Caco-2 (cell line): Measurements from ENCODE around the gene RAPGEF3. TPM values are rescaled to one million over a fixed set of nuclear protein-coding genes. Genes with fewer than 3 reads are reported as not detected.

Experiments
- BruUV-seq: library from RNA; stranded (reverse); fragments of 400-500 nt; replicated peaks from 2 replicates; lab custom pipeline; 2021; lab: Mats Ljungman, UMichigan
- CTCF ChIA-PET: fragments of 300-600 bp; sonication (Branson Sonifier 250); formaldehyde crosslinking; loops from one replicate; lab custom pipeline; 2022; ENCODE audit warnings: antibody characterized with exemption; lab: Charles Lee
- POLR2A ChIA-PET: fragments of 300-600 bp; sonication (Branson Sonifier 250); formaldehyde crosslinking; loops from one replicate; lab custom pipeline; 2022; ENCODE audit warnings: antibody characterized with exemption; lab: Charles Lee
- DNase-seq, 2 experiments: peaks; one replicate each; pipeline versions ENCODE4 v3.0.0 to v3.0.0-alpha.2; 2020 to 2022
- H3K27me3 ChIP-seq: replicated peaks from 2 replicates; pipeline ENCODE4 v1.6.0; 2011; ENCODE audit warnings: low read length; ENCODE audit not compliant: control insufficient read depth, insufficient read depth
- H3K36me3 ChIP-seq: 2 replicates; pipeline ENCODE4 v1.5.1; 2011; ENCODE audit warnings: low read length; ENCODE audit not compliant: control insufficient read depth, insufficient read depth
- H3K4me1 ChIP-seq: fragments of 250-450 bp; sonication (Bioruptor Pico); 2 replicates; pipeline ENCODE4 v1.5.1; 2020; ENCODE audit warnings: mild to moderate bottlenecking
- H3K4me3 ChIP-seq: 2 replicates; pipeline ENCODE4 v1.5.1; 2011; ENCODE audit warnings: low read depth, mild to moderate bottlenecking, control low read depth, low read length
- H3K9me3 ChIP-seq: fragments of 250-450 bp; sonication (Bioruptor Pico); 2 replicates; pipeline ENCODE4 v1.5.1; 2020; ENCODE audit warnings: mild to moderate bottlenecking, moderate library complexity
- H3K27ac Mint-ChIP-seq: one replicate; pipeline ENCODE4 v1.8.0; 2022; ENCODE audit warnings: mixed read lengths; ENCODE audit not compliant: unreplicated experiment
- H3K27me3 Mint-ChIP-seq: one replicate; pipeline ENCODE4 v1.8.0; 2022; ENCODE audit warnings: mixed read lengths; ENCODE audit not compliant: insufficient read depth, unreplicated experiment
- H3K36me3 Mint-ChIP-seq: one replicate; pipeline ENCODE4 v1.8.0; 2022; ENCODE audit warnings: mild to moderate bottlenecking, mixed read lengths; ENCODE audit not compliant: insufficient read depth, unreplicated experiment
- H3K4me1 Mint-ChIP-seq: one replicate; pipeline ENCODE4 v1.8.0; 2022; ENCODE audit warnings: low read depth, mixed read lengths; ENCODE audit not compliant: unreplicated experiment
- H3K4me3 Mint-ChIP-seq: one replicate; pipeline ENCODE4 v1.8.0; 2022; ENCODE audit warnings: mild to moderate bottlenecking, moderate library complexity, mixed read lengths; ENCODE audit not compliant: unreplicated experiment
- H3K9me3 Mint-ChIP-seq: one replicate; pipeline ENCODE4 v1.8.0; 2022; ENCODE audit warnings: mixed read lengths; ENCODE audit not compliant: unreplicated experiment
- CTCF ChIP-seq, 2 experiments: fragments of 200-600 bp in 1 of 2; IDR thresholded peaks; 1 replicate in 1 of 2; 2 replicates in 1 of 2; pipeline versions ENCODE4 v1.5.1 to v1.8.0; 2011 to 2022; ENCODE audit warnings: antibody characterized with exemption in 1 of 2, control low read depth in 1 of 2, inconsistent platforms in 1 of 2, low read depth in 1 of 2, low read length in 1 of 2, mild to moderate bottlenecking in 1 of 2, moderate library complexity in 1 of 2; ENCODE audit not compliant: insufficient read depth in 1 of 2, severe bottlenecking in 1 of 2, unreplicated experiment in 1 of 2
- intact Hi-C: fragments of 100-400 bp; cut with micrococcal nuclease; formaldehyde crosslinking; loops from one replicate; pipeline ENCODE4 v1.10.0; 2022; ENCODE audit not compliant: unreplicated experiment
- total RNA-seq: library from RNA; stranded (reverse); gene quantifications from 2 replicates; pipeline ENCODE4 v1.2.3, GENCODE V29; 2022

Gene RAPGEF3
- total RNA-seq, 1 experiment from 2014 or later = 1.2 TPM

- BruUV-seq = no TSS peak
- POLR2A ChIA-PET = no interaction called here
Measured at GRCh38 chr12:47753021-47754001, 5.4 kb downstream of the RAPGEF3 start.

GRCh38 chr12:47752552-47752951 is 6.1 kb downstream of the RAPGEF3 start:
- no peaks in the 10 kb centered on the region for H3K9me3 Mint-ChIP-seq
- intact Hi-C loops = no loop called here
- no peaks in the 10 kb centered on the region for H3K36me3 Mint-ChIP-seq
- no peaks in the 10 kb centered on the region for H3K27me3 Mint-ChIP-seq
- Histone ChIP-seq H3K27me3 (no peaks in the 10 kb centered on the region), H3K36me3 (no peaks in the 10 kb centered on the region), H3K4me1 (peaks cover 11% of the 10 kb centered on the region), H3K9me3 (no peaks in the 10 kb centered on the region), H3K4me3 (no peak overlapping the region)
- no peak for DNase-seq
- no peak overlapping the region for H3K27ac Mint-ChIP-seq
- peaks cover 19% of the 10 kb centered on the region for H3K4me1 Mint-ChIP-seq
- BruUV-seq = no TSS peak
- ChIA-PET CTCF (interaction anchor here (0.9 kb wide), 1 partner anchor 14 kb away, joined by 7 read pairs; no protein-coding TSS in a partner anchor), POLR2A (no interaction called here)
- H3K4me3 Mint-ChIP-seq = no peak overlapping the region
- TF ChIP-seq CTCF (IDR thresholded peaks at IDR 0.05; ENCODE audit: insufficient read depth in 1 of 2, low read depth in 1 of 2, low read length in 1 of 2, severe bottlenecking in 1 of 2, unreplicated experiment in 1 of 2) = no peak

More at GRCh38 chr12:47753021-47754001, 5.4 kb downstream of the RAPGEF3 start:
- no peaks in the 10 kb centered on the region for H3K9me3 ChIP-seq
- no peak for DNase-seq
- CTCF ChIA-PET = interaction anchor here (0.9 to 2.8 kb wide), 3 partner anchors 9 to 15 kb away, joined by 7 to 22 read pairs (median 13); no protein-coding TSS in a partner anchor
- no peaks in the 10 kb centered on the region for H3K36me3 ChIP-seq
- no peak overlapping the region for H3K4me3 ChIP-seq
- intact Hi-C loops = no loop called here
- H3K27me3 ChIP-seq = no peaks in the 10 kb centered on the region
- H3K27me3 Mint-ChIP-seq = no peaks in the 10 kb centered on the region
- H3K4me1 ChIP-seq = peaks cover 17% of the 10 kb centered on the region
- H3K4me1 Mint-ChIP-seq = peaks cover 19% of the 10 kb centered on the region
- no peak overlapping the region for H3K4me3 Mint-ChIP-seq
- H3K9me3 Mint-ChIP-seq = no peaks in the 10 kb centered on the region
- H3K36me3 Mint-ChIP-seq = no peaks in the 10 kb centered on the region
- no peak for TF ChIP-seq CTCF (IDR thresholded peaks at IDR 0.05; ENCODE audit: insufficient read depth in 1 of 2, low read depth in 1 of 2, low read length in 1 of 2, severe bottlenecking in 1 of 2, unreplicated experiment in 1 of 2)
- H3K27ac Mint-ChIP-seq = peak overlapping the region; percentile 51

- POLR2A ChIA-PET = no interaction called here
- Mint-ChIP-seq H3K27ac (no peak overlapping the region), H3K9me3 (no peaks in the 10 kb centered on the region)
Measured at GRCh38 chr12:47752121-47752520, 6.6 kb downstream of the RAPGEF3 start.

More at GRCh38 chr12:47752121-47752520, 6.6 kb downstream of the RAPGEF3 start:
- DNase-seq = no peak
- intact Hi-C loops = no loop called here
- H3K27me3 Mint-ChIP-seq = no peaks in the 10 kb centered on the region
- no TSS peak for BruUV-seq
- Histone ChIP-seq H3K4me1 (peaks cover 11% of the 10 kb centered on the region), H3K36me3 (no peaks in the 10 kb centered on the region), H3K27me3 (no peaks in the 10 kb centered on the region), H3K9me3 (no peaks in the 10 kb centered on the region), H3K4me3 (no peak overlapping the region)
- TF ChIP-seq CTCF (IDR thresholded peaks at IDR 0.05; ENCODE audit: insufficient read depth in 1 of 2, low read depth in 1 of 2, low read length in 1 of 2, severe bottlenecking in 1 of 2, unreplicated experiment in 1 of 2) = no peak
- no peak overlapping the region for H3K4me3 Mint-ChIP-seq
- no peaks in the 10 kb centered on the region for H3K36me3 Mint-ChIP-seq
- H3K4me1 Mint-ChIP-seq = peaks cover 19% of the 10 kb centered on the region
- CTCF ChIA-PET = no interaction called here
